Activated T-cell treated with anti-CD3 and anti-CD28 coated beads, Interleukin-2, amount 50 U/mL, for 1 hour (primary cell): ENCODE measurements around the gene ZNF302.
A peak's percentile ranks its signal among the peaks of the same experiment; 100 is the strongest.

Experiments used
- DNase-seq: peaks from one replicate; pipeline ENCODE4 v3.0.0-alpha.2; 2020

ZNF302 gene

GRCh38 chr19:34733746-34734536 is 56.5 kb downstream of the ZNF302 start, which contains the start of gene ZNF181:
Gene ZNF181, plus strand, starts transcription at chr19:34734243. Its CDS starts 795 bp downstream, at chr19:34735038.
- peak; percentile 78 for DNase-seq

GRCh38 chr19:34734537-34735103 is 57.1 kb downstream of the ZNF302 start:
- DNase-seq: no peak
